ENCODE results near the gene KRTAP5-2. TPM values are rescaled to one million over a fixed set of nuclear protein-coding genes. Genes with fewer than 3 reads are reported as not detected.
A peak's percentile ranks its signal among the peaks of the same experiment; 100 is the strongest.
"Not testable (repeated sequence)": the region's sequence is repeated elsewhere in the genome, so short reads cannot be mapped to it uniquely, and the experiment has no call there.

Gene KRTAP5-2
- total RNA-seq, 2 donors from 2014 or later, result not detected

DNA sequence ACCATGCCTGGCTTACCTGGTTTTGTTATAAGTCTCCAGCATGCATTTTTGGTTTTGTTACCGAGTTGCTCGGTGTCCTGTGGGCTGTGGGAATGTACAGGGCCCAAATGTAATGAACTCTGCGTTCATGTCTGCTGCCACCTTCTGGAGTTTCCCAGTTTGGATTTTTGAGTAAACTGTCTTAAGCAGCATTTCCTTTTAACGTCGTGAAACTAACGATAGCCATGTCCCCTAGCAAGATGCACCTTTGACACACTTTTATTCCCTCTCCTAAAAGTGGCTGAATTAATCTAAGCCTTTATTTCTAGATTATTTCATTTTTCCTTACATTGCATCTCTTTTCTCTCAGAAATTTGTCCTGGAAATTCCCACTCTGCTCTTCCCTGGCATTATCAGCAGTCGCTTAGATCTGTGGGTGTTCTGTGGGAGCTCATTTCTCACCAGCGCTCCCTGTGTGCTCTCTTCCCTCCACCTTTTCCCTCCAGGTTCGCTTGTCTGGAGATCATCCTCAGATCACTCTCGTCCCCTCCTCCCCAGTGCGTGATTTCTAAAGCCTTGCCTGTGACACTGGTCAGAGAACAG is 2.0 kb downstream of the KRTAP5-2 start:
- H3K4me1 Mint-ChIP-seq (ENCODE audit: low read depth in 2 of 2); H3K36me3 Mint-ChIP-seq: not testable (repeated sequence)
- peaks cover 28 to 30% of the 10 kb centered on the region in 2 donors for H3K27me3 Mint-ChIP-seq

DNA sequence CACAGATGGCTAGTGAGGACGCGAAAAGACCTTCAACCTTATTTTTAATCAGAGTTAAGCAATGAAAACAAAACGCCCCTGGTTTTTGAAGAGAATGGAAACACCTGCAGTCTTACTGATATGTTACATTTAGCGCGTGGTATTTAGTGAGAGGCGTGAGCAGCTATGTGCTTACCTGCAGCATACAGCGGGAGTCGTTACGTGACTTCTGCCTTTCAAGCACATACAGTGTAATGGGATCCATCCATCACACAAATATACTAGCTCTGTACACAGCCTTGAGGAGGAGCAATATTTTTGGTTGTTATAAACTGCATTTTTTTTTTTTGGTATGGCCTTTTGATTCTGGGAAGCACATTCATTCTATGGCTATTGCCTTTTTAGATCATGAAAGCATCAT is 5.5 kb downstream of the KRTAP5-2 start:
- Mint-ChIP-seq H3K4me1 (ENCODE audit: low read depth in 2 of 2) (peaks cover 13 to 23% of the 10 kb centered on the region in 2 donors), H3K27me3 (peaks cover 7 to 19% of the 10 kb centered on the region in 2 donors), H3K36me3 (no peaks in the 10 kb centered on the region)

More for the DNA sequence above, 2.0 kb downstream of the KRTAP5-2 start:
- not testable (repeated sequence) for DNase-seq (ENCODE audit: low spot score); ATAC-seq; H3K4me3 Mint-ChIP-seq; H3K9me3 Mint-ChIP-seq; H3K27ac Mint-ChIP-seq

DNA sequence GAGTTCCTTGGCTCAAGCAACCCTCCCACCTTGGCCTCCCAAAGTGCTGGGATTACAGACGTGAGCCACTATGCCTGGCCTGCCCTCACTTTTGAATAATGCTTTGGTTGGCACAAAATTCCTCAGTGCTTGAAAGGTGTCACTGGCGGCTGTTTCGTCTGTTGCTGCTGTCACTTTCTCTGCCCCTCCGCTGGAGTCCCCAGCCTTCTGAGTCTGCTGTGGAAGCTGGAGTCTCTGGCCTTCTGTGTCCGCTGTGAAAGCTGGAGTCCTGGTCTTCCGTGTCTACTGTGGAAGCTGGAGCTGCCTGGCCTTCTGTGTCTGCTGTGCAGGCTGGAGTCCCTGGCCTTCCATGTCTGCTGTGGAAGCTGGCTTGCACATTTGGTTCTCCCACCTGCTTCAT is 8.1 kb downstream of the KRTAP5-2 start:
- H3K9me3 Mint-ChIP-seq, result no peaks in the 10 kb centered on the region
- peak overlapping the region; percentile 57 to 59 for H3K27ac Mint-ChIP-seq
- H3K4me3 Mint-ChIP-seq, result no peak overlapping the region
- H3K4me1 Mint-ChIP-seq (ENCODE audit: low read depth in 2 of 2), result peaks cover 13 to 21% of the 10 kb centered on the region in 2 donors
- no peak for DNase-seq (ENCODE audit: low spot score)
- peaks cover 0 to 3% of the 10 kb centered on the region in 2 donors for H3K27me3 Mint-ChIP-seq
- H3K36me3 Mint-ChIP-seq, result no peaks in the 10 kb centered on the region
- ATAC-seq, result no peak

More for the DNA sequence above, 5.5 kb downstream of the KRTAP5-2 start:
- no peak overlapping the region for H3K27ac Mint-ChIP-seq
- H3K9me3 Mint-ChIP-seq, result no peaks in the 10 kb centered on the region
- DNase-seq (ENCODE audit: low spot score) (no peak), ATAC-seq (no peak)
- H3K4me3 Mint-ChIP-seq, result no peak overlapping the region

DNA sequence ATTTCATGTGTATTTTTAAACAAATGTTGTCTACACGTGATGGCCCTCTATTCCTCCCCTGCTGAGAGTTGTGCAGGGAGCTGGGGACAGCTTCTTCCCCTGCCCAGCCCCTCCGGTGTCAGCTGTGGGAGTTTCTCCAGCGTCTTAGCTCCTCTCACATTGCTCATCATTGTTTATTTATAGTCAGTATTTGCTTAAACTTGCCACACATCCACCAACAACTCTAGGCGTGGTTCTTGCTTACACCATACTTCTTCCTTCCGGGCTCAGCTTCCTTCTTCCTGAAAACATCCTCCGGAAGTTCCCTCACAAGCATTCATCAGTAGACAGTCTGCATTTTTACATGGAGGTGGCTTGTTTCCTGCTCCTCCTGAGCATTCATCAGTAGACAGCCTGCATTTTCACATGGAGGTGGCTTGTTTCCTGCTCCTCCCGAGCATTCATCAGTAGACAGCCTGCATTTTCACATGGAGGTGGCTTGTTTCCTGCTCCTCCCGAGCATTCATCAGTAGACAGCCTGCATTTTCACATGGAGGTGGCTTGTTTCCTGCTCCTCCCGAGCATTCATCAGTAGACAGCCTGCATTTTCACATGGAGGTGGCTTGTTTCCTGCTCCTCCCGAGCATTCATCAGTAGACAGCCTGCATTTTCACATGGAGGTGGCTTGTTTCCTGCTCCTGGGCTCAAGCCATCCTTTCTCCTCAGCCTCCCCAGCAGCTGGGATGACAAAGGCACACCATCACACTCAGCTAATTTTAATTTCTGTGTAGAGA is 8.7 kb downstream of the KRTAP5-2 start:
- H3K36me3 Mint-ChIP-seq; H3K9me3 Mint-ChIP-seq; DNase-seq (ENCODE audit: low spot score); H3K27me3 Mint-ChIP-seq: not testable (repeated sequence)
- peak overlapping the region; percentile 72 for H3K4me3 Mint-ChIP-seq
- peak; percentile 81 to 86 for ATAC-seq
- peak overlapping the region; percentile 74 to 92 for H3K27ac Mint-ChIP-seq
- H3K4me1 Mint-ChIP-seq (ENCODE audit: low read depth in 2 of 2), result peaks cover 13 to 21% of the 10 kb centered on the region in 2 donors

DNA sequence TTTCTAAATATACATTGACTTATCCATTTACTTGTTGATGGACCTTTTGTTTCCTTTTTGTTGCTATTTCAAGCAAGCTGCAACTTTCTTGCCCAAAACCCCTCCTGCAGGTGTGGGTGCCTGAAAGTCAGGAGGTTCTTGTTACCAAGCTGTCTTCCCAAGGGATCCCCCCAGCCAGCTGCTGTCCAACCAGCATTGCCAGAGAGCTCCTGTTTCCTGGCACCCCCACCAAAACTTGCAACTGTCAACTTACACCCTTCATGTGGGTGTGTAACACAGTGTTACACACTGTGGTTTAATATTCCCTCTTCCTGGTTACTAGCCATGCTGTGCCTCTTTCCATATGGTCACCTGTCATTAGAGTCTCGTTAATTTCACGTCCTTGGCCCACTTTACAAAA is 11.4 kb downstream of the KRTAP5-2 start:
- no peaks in the 10 kb centered on the region for H3K9me3 Mint-ChIP-seq
- H3K4me1 Mint-ChIP-seq (ENCODE audit: low read depth in 2 of 2), result peaks cover 13 to 26% of the 10 kb centered on the region in 2 donors
- H3K36me3 Mint-ChIP-seq, result no peaks in the 10 kb centered on the region
- peaks cover 0 to 4% of the 10 kb centered on the region in 2 donors for H3K27me3 Mint-ChIP-seq
- H3K27ac Mint-ChIP-seq, result no peak overlapping the region
- DNase-seq (ENCODE audit: low spot score) (no peak), ATAC-seq (no peak)
- H3K4me3 Mint-ChIP-seq, result no peak overlapping the region

DNA sequence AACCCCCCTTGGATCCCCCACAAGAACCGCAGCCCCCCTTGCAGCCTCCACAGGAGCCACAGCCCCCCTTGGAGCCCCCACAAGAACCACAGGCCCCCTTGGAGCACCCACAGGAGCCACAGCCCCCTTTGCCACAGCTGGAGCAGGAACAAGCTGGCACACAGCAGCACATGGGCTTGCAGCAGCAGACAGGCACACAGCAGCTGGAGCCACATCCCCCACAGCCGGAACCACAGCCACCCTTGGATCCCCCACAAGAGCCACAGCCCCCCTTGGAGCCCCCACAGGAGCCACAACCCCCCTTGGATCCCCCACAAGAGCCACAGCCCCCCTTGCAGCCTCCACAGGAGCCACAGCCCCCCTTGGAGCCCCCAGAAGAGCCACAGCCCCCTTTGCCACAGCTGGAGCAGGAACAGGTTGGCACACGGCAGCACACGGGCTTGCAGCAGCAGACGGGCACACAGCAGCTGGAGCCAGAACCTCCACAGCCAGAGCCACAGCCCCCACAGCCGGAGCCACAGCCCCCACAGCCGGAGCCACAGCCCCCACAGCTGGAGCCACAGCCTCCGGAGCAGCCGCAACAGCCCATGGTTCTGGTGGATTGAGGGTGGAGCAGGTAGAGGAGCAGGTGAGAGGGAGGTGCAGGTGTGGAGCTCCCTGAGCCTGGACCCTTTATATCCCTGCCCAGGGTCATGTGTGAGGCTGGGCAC is 13.3 kb downstream of the KRTAP5-2 start, which contains the start of gene KRTAP5-1:
Gene KRTAP5-1 (minus strand): TSS at position 623 of the 710 bp plus-strand sequence. CDS start 34 bp downstream, at position 589.
- not testable (repeated sequence) for DNase-seq (ENCODE audit: low spot score); H3K36me3 Mint-ChIP-seq; ATAC-seq; H3K27me3 Mint-ChIP-seq; H3K4me3 Mint-ChIP-seq; H3K27ac Mint-ChIP-seq; H3K9me3 Mint-ChIP-seq
- peaks cover 13 to 21% of the 10 kb centered on the region in 2 donors for H3K4me1 Mint-ChIP-seq (ENCODE audit: low read depth in 2 of 2)

DNA sequence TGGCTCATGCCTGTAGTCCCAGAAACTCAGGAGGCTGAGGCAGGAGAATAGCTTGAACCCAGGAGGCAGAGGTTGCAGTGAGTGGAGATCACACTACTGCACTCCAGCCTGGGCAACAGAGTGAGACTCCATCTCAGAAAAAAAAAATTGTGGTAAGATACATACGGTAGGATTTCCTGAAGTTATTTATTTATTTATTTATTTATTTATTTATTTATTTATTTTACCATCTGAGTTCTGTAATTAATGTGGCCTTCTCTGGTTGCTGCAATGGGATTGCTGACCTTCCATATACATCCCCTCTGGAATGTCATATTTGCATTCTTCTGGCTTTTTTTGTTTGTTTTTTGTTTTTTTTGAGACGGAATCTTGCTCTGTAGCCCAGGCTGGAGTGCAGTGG is 15.2 kb downstream of the KRTAP5-2 start:
- not testable (repeated sequence) for ATAC-seq; H3K4me3 Mint-ChIP-seq; DNase-seq (ENCODE audit: low spot score); H3K27ac Mint-ChIP-seq; H3K9me3 Mint-ChIP-seq; H3K27me3 Mint-ChIP-seq; H3K4me1 Mint-ChIP-seq (ENCODE audit: low read depth in 2 of 2); H3K36me3 Mint-ChIP-seq

DNA sequence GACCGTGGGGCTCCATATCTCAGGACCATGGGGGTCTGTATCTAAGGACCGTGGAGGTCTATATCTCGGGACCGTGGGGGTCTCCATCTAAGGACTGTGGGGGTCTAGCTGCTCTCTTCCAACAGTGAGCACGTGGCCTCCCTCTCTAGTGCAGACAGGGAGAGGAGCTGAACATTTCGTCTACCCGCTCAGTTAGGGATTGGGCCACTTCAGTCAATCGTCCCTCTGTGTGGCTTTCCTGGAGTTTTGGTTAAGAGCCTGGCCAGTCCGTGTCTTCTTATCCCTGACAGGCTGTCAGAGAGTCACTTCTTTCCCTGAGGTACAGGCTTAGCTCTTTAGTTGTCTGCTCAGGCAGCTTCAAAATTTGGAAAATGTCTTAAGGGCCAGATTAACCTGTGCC is 16.1 kb downstream of the KRTAP5-2 start:
- Mint-ChIP-seq H3K27me3 (peaks cover under 1 to 7% of the 10 kb centered on the region in 2 donors), H3K4me1 (ENCODE audit: low read depth in 2 of 2) (peaks cover 0 to 9% of the 10 kb centered on the region in 2 donors), H3K4me3 (no peak overlapping the region), H3K36me3 (no peaks in the 10 kb centered on the region), H3K27ac (no peak overlapping the region), H3K9me3 (no peaks in the 10 kb centered on the region)
- DNase-seq (ENCODE audit: low spot score), result no peak
- ATAC-seq, result no peak

DNA sequence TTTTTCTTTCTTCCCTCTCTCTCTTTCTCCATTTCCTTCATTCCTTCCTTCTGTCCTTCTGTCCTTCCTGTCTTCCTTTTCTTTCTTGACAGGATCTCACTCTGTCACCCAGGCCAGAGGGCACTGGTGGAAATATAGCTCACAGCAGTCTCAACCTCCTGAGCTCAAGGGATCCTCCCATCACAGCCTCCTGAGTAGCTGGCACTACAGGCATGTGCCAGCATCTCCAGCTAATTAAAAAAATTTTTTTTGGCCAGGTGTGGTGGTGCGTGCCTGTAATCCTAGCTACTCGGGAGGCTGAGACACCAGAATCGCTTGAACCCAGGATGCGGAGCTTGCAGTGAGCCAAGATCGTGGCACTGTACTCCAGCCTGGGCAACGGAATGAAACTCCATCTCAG is 21.3 kb downstream of the KRTAP5-2 start:
- DNase-seq (ENCODE audit: low spot score) (no peak), ATAC-seq (no peak)
- H3K4me1 Mint-ChIP-seq (ENCODE audit: low read depth in 2 of 2), result peaks cover 0 to 6% of the 10 kb centered on the region in 2 donors
- no peaks in the 10 kb centered on the region for H3K9me3 Mint-ChIP-seq
- no peak overlapping the region for H3K27ac Mint-ChIP-seq
- peaks cover 6 to 7% of the 10 kb centered on the region in 2 donors for H3K27me3 Mint-ChIP-seq
- H3K36me3 Mint-ChIP-seq, result no peaks in the 10 kb centered on the region
- H3K4me3 Mint-ChIP-seq, result no peak overlapping the region

DNA sequence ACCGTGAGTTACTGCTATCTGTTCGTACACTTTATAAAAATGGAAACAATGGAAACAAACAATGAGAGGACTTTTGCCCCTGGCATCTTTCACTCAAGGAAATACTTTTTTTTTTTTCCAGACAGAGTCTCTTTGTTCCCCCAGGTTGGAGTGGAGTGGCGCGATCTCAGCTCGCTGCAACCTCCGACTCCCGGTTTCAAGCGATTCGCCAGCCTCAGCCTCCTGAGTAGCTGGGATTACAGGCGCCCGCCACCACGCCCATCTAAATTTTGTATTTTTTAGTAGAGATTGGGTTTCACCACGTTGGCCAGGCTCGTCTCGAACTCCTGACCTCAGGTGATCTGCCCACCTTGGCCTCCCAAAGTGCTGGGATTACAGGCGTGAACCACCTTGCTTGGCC is 22.3 kb downstream of the KRTAP5-2 start:
- DNase-seq (ENCODE audit: low spot score); H3K27ac Mint-ChIP-seq; H3K27me3 Mint-ChIP-seq; H3K36me3 Mint-ChIP-seq; ATAC-seq; H3K9me3 Mint-ChIP-seq; H3K4me1 Mint-ChIP-seq (ENCODE audit: low read depth in 2 of 2); H3K4me3 Mint-ChIP-seq: not testable (repeated sequence)

DNA sequence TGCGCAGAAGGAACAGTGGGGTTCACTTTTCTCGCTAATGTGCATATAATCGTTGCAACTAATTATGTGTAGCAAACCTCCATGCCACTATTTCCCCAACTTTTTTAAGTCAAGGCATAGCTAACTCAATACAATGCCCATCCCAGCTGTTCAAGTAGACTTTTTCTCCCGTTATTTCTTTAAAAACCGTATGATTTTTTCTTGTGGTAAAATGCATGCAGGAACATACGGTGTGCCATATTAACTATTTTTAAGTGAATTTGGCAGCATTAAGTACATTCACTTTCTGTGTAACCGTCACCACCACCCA is 23.2 kb downstream of the KRTAP5-2 start:
- no peak for ATAC-seq
- no peak overlapping the region for H3K27ac Mint-ChIP-seq
- DNase-seq (ENCODE audit: low spot score), result no peak
- peak overlapping the region; percentile 38 for H3K4me3 Mint-ChIP-seq
- no peaks in the 10 kb centered on the region for H3K9me3 Mint-ChIP-seq
- no peaks in the 10 kb centered on the region for H3K36me3 Mint-ChIP-seq
- H3K27me3 Mint-ChIP-seq, result peaks cover 6 to 7% of the 10 kb centered on the region in 2 donors
- peaks cover 0 to 6% of the 10 kb centered on the region in 2 donors for H3K4me1 Mint-ChIP-seq (ENCODE audit: low read depth in 2 of 2)

DNA sequence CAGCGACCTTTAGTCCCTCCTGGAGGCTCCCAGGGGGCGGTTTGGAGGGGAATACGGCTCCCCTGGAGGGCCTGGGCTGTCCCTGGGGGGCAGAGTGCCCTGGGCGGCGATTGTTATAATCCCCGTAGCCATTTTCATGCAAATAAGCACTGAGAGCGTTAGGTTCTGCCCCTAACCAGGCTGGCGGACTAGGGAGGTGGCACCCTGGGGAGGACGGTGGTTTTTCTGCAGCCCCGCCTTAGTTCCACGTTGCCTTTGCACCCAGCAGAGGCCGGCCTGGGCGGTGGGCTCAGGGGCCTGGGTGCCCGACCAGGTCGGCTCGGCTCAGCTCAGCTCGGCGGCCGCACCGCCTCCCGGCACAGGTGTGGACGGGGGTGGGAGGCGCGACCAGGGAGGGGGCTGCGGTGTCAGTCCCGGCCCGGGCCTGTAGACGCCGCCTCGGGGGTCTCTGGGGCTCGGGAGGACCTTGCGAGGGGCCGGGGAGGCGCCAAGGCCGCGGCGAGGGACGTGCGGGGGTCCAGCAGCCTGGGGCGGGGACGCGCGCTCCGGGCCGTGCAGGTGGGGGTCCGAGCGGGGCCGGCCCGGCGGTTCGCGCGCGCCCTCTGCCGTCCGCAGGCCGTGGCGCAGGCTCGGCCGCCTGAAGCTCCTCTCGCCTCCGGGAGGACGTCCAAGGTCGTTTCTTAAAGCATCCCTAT is 23.7 kb downstream of the KRTAP5-2 start:
- no peaks in the 10 kb centered on the region for H3K36me3 Mint-ChIP-seq
- H3K27me3 Mint-ChIP-seq, result peaks cover 6 to 7% of the 10 kb centered on the region in 2 donors
- peak; percentile 58 to 67 for ATAC-seq
- no peaks in the 10 kb centered on the region for H3K9me3 Mint-ChIP-seq
- H3K4me3 Mint-ChIP-seq, result peak overlapping the region; percentile 67
- H3K4me1 Mint-ChIP-seq (ENCODE audit: low read depth in 2 of 2), result peaks cover 0 to 9% of the 10 kb centered on the region in 2 donors
- peak; percentile 75 for DNase-seq (ENCODE audit: low spot score)
- H3K27ac Mint-ChIP-seq, result peak overlapping the region in 1 of 2 donors; percentile 51

DNA sequence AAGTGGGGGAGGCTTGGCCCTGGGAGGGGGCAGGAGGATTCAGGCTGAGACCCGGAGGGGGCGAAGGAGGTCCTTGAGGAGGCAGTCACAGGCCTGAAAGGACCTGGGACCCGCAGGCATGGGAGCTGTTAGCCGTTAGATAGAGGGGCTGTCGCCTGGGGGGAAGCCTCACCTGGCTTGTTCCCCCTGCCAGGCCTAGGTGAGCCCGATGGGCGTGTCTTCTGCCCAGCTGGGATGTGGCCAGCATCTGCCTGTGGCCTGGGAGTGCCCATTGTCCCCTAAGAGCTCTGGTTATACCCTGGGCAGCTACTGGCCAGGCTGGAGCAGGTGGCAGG is 24.2 kb downstream of the KRTAP5-2 start:
- DNase-seq (ENCODE audit: low spot score) (no peak), ATAC-seq (peak in 1 of 2 donors; percentile 4)
- H3K36me3 Mint-ChIP-seq, result no peaks in the 10 kb centered on the region
- no peaks in the 10 kb centered on the region for H3K9me3 Mint-ChIP-seq
- peaks cover 0 to 11% of the 10 kb centered on the region in 2 donors for H3K4me1 Mint-ChIP-seq (ENCODE audit: low read depth in 2 of 2)
- H3K27me3 Mint-ChIP-seq, result peaks cover 6 to 7% of the 10 kb centered on the region in 2 donors
- H3K4me3 Mint-ChIP-seq, result peak overlapping the region; percentile 67
- peak overlapping the region in 1 of 2 donors; percentile 51 for H3K27ac Mint-ChIP-seq
